A673 (cell line): ENCODE results near the gene KIF1A.

ENCODE experiments used
- CTCF ChIP-seq: fragments of 300-800, 200-600 bp; sonication (generic); conservative IDR thresholded peaks from 2 replicates; pipeline ENCODE4 v1.5.1; 2017; ENCODE audit warnings: low read depth, mild to moderate bottlenecking, antibody characterized with exemption, low read length, moderate library complexity, mixed read lengths
- EZH2 ChIP-seq: fragments of 200-600 bp; sonication (generic); IDR thresholded peaks from 2 replicates; pipeline ENCODE4 v1.6.1; 2017; ENCODE audit warnings: borderline replicate concordance, low read depth, mild to moderate bottlenecking, mixed read lengths, antibody characterized with exemption, low read length; ENCODE audit not compliant: poor library complexity, severe bottlenecking

DNA sequence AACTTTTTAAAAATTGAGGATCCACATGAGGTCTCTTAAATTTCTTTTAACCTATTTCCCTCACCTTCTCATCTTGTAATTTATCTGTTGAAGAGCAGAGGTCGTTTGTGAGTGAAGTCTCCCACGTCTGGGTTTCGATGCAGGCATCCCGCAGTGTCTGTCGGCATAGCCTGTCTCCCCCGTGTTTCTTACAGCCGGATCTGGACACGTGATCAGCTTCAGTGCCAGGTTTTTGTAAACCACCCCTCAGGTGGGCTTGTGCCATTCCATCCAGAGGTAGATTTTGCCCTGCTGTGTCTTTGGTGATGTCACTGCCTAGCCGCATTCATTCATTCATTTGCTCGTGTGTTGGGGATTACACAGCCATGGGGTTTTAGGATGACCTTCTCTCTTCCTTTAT, 112.2 kb downstream of the KIF1A start:
- no peak for TF ChIP-seq CTCF
- TF ChIP-seq EZH2: no peak
